Ectodermal cell (in vitro differentiated cells): ENCODE measurements around the gene FRMPD4.

Source experiments
- H3K27ac ChIP-seq: 2 replicates; pipeline ENCODE4 v1.7.0; 2013; ENCODE audit warnings: mild to moderate bottlenecking, low read depth, low read length; ENCODE audit not compliant: insufficient read depth, poor library complexity, severe bottlenecking
- H3K27me3 ChIP-seq: 2 replicates; pipeline ENCODE4 v1.7.0; 2013; ENCODE audit warnings: mild to moderate bottlenecking, low read length; ENCODE audit not compliant: insufficient read depth, control insufficient read depth, poor library complexity, severe bottlenecking
- H3K36me3 ChIP-seq: one replicate; pipeline ENCODE4 v1.7.0; 2013; ENCODE audit warnings: low read length; ENCODE audit not compliant: control insufficient read depth, insufficient read depth
- H3K4me1 ChIP-seq: one replicate; pipeline ENCODE4 v1.7.0; 2013; ENCODE audit warnings: low read length; ENCODE audit not compliant: control insufficient read depth, insufficient read depth
- H3K4me3 ChIP-seq: 2 replicates; pipeline ENCODE4 v1.7.0; 2013; ENCODE audit warnings: low read depth, low read length, control low read depth; ENCODE audit not compliant: insufficient read depth
- H3K9me3 ChIP-seq: 2 replicates; pipeline ENCODE4 v1.7.0; 2013; ENCODE audit warnings: mild to moderate bottlenecking, low read length, moderate library complexity; ENCODE audit not compliant: control insufficient read depth
- WGBS, 2 experiments: methylation state at CpG; one replicate each; pipeline ENCODE4 v1.1.7; 2013; ENCODE audit warnings: missing lambda C conversion rate in 2 of 2; 5-methylcytosine and 5-hydroxymethylcytosine counted together

FRMPD4 gene

DNA sequence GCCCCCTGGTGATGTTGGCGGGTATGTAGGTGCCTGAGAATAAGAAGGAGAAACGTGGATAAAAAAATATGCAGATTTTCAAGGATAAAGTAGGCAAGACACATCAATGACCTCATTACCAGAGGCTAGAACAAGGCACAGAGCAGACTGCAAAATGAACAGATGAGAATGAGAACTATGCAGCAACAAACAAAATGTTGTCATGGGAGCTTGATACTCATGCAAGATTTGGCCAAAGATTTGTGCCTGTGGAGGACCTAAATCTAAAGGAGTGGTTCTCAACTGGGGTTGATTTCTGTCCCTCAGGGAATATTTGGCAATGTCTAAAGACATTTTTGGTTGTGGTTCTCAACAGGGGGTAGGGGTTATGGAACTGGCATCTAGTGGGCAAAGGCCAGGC lies 177.3 kb downstream of the FRMPD4 start:
- no peak overlapping the region for H3K4me3 ChIP-seq
- H3K4me1 ChIP-seq, result no peaks in the 10 kb centered on the region
- 73 to 83% methylated on average over 2 of the region's 2 CpGs for WGBS, 2 experiments
- H3K36me3 ChIP-seq, result no peaks in the 10 kb centered on the region
- no peaks in the 10 kb centered on the region for H3K9me3 ChIP-seq
- no peak overlapping the region for H3K27ac ChIP-seq
- H3K27me3 ChIP-seq, result no peaks in the 10 kb centered on the region

DNA sequence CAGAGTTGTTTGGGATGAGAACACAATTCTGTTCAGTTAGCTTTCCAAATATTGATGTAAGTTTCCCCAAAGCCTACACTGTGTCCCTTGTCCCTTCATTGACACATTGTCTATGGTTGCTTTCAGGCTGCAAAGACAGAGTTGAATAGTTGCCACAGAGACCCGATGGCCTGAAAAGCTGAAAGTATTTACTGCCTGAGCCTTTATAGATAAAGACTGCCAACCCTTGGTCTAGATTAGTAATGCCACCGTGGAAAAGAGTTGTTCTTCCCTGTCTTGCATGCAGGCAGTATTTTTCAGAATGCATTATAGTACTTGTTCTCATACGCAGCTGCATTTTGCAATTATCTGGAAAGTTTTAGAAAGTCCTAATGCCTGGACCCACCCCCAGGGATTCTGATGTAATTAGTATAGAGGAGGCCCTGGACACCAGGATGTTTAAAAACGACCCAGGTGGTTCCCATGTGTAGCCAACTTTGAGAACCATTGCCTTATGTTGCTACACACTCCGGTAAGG lies 180.8 kb downstream of the FRMPD4 start:
- whole genome bisulfite sequencing, 2 experiments, result 71 to 72% methylated on average over 5 of the region's 5 CpGs
- Histone ChIP-seq H3K36me3 (no peaks in the 10 kb centered on the region), H3K4me3 (no peak overlapping the region), H3K27me3 (no peaks in the 10 kb centered on the region), H3K4me1 (no peaks in the 10 kb centered on the region), H3K9me3 (no peaks in the 10 kb centered on the region), H3K27ac (no peak overlapping the region)

DNA sequence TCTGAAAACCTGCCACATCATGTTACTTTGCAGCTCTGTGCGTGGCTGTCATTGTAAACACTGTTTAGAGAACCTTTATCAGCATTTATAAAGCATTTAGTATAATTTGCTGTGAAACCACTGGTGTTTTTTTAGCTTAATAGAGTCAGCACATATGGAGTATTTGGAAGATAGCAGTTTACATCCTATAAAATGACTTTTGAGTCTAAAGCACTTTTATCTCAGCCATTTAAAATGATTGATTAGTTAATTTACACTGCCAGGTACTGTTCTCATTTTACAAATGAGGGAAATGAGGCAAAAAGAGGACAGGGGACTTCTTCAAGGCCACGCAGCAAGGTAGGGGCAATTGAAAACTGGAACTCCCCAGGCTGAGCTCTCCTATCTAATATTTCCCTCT lies 181.7 kb downstream of the FRMPD4 start:
- H3K4me1 ChIP-seq, result no peaks in the 10 kb centered on the region
- no peaks in the 10 kb centered on the region for H3K36me3 ChIP-seq
- WGBS, 2 experiments, result 91 to 100% methylated on average over 1 to 2 of the region's 2 CpGs
- no peaks in the 10 kb centered on the region for H3K27me3 ChIP-seq
- H3K4me3 ChIP-seq, result no peak overlapping the region
- H3K9me3 ChIP-seq, result no peaks in the 10 kb centered on the region
- no peak overlapping the region for H3K27ac ChIP-seq

DNA sequence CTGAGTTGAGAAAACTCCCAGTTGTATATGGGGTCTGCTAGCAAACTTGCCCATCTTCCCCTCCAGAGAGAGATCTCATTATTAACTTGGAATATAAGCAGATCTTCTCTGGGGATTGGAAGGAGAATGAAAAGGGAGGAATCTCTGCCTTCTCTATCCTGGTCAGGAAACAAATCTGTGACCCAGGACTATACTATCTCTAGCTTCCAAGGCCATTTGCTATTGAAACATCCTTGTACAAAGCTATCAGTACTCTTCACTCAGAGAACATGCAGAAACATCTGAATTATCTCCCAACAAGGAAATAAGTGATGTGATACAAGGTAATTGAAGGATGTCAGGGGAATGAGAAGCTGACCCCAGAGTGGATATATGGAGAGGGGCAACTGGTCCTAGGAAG lies 183.8 kb downstream of the FRMPD4 start:
- Histone ChIP-seq H3K27me3 (no peaks in the 10 kb centered on the region), H3K4me3 (no peak overlapping the region), H3K9me3 (no peaks in the 10 kb centered on the region), H3K27ac (no peak overlapping the region), H3K4me1 (no peaks in the 10 kb centered on the region), H3K36me3 (no peaks in the 10 kb centered on the region)

DNA sequence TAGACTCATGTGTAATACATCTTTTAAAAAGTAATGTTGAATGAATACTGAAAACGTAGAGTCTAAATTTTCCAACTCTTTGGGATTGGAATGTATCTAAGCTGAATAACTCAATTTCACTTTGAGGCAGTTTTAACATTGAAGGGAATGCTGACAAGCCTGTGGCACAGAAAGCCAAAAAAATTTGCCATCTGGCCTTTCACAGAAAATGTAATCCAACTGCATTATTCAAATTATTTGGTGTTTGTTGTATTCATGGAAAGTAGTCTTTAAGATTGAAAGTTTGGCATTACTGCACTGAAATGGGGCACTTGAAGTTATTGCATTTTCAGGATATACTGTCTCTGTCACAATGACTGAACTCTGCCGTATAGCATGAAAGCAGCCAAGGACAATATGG lies 186.9 kb downstream of the FRMPD4 start:
- no peaks in the 10 kb centered on the region for H3K27me3 ChIP-seq
- H3K36me3 ChIP-seq, result no peaks in the 10 kb centered on the region
- H3K9me3 ChIP-seq, result no peaks in the 10 kb centered on the region
- no peak overlapping the region for H3K27ac ChIP-seq
- H3K4me1 ChIP-seq, result no peaks in the 10 kb centered on the region
- 63 to 96% methylated on average over 1 to 2 of the region's 2 CpGs for WGBS, 2 experiments
- no peak overlapping the region for H3K4me3 ChIP-seq

DNA sequence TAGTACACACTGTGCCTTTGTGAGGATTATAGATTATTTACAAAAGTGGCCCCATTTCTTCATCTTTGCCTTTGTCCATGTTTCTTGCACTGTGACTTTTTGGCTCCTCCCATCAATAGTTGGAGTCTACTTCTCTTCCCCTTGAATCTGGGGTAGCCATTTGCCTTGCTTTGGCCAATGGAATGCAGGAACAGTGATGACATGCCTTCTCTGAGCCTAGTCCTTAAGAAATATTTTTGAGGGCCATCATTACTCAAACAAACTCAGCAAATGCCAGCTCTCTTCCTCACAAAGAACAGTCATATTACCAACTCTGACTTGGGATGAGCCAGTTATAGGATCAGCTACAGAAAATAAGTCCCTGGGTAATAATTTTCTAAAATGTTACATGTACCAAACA lies 189.6 kb downstream of the FRMPD4 start:
- no peaks in the 10 kb centered on the region for H3K9me3 ChIP-seq
- no peak overlapping the region for H3K27ac ChIP-seq
- H3K4me3 ChIP-seq, result no peak overlapping the region
- no peaks in the 10 kb centered on the region for H3K36me3 ChIP-seq
- no peaks in the 10 kb centered on the region for H3K27me3 ChIP-seq
- no peaks in the 10 kb centered on the region for H3K4me1 ChIP-seq

DNA sequence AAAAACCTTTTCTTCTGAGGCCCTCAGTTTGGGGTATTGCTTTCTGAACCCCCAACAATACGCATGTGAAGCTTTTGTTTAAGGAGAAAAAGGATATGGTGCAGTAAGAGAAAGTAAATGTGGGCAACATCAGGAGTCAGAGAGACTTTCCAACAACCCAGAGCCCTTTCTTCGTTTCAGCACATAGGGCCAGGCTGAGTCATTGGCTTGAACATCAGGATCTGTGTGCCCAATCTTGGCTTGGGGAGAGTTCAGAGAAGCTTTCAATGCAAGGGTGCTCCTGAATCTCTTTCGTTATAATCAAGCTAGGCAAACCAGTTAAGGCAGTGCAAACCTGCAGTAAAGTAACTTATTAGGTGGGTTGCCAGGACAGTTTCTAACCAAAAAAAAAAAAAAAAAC lies 191.2 kb downstream of the FRMPD4 start:
- Histone ChIP-seq H3K4me1 (no peaks in the 10 kb centered on the region), H3K9me3 (no peaks in the 10 kb centered on the region)
- 75 to 90% methylated on average over 2 to 3 of the region's 3 CpGs for WGBS, 2 experiments

DNA sequence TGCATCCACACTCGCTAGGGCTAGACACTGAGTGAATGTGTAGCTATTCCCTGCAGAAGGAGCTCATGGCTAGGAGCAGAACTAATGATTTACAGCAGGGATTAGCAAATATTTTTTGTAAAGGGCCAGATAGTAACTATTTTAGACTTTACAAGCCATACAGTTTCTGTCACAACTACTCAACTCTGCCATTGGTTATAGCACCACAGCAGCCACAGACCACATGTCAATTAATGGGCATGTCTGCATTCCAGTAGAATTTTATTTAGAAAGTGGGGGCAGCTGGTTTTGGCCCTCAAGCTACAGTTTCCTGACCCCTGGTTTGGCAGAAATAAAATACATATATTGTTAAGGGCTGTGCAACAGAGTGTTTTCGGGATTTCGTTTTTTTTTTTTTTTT lies 192.6 kb downstream of the FRMPD4 start:
- no peaks in the 10 kb centered on the region for H3K36me3 ChIP-seq
- H3K27ac ChIP-seq, result no peak overlapping the region
- H3K4me3 ChIP-seq, result no peak overlapping the region
- no peaks in the 10 kb centered on the region for H3K4me1 ChIP-seq
- H3K9me3 ChIP-seq, result no peaks in the 10 kb centered on the region
- no peaks in the 10 kb centered on the region for H3K27me3 ChIP-seq
- 90% methylated on average over 2 of the region's 3 CpGs; no CpG with 5 or more reads in 1 of the 2 experiments for WGBS, 2 experiments

More for the DNA sequence above, 191.2 kb downstream of the FRMPD4 start:
- Histone ChIP-seq H3K4me3 (no peak overlapping the region), H3K36me3 (no peaks in the 10 kb centered on the region), H3K27me3 (no peaks in the 10 kb centered on the region), H3K27ac (no peak overlapping the region)

DNA sequence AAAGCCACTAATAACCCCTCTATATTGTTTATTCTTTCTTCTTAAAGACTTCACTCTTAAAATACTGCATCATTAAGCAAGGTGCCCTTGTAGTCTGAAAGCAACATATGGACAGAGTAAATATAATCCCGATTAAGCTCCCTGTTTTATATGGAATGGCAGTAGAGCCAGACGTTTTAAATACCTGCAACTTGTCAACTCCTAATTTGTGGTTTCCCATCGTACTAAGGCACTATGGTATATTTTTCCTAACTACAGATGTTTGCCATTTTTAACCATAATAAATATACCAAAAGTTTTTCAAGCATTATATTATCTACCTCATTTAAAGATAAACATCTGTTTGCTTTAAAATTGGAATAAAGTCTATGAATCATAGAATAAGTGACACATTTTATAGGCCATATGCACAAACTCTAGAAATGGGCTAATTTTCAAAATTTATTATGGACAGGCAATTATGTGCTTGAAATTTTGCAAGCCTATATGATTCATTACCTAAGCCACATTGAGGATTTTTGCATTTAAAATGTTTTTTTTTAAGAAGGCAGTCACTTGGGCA lies 194.6 kb downstream of the FRMPD4 start:
- no peak overlapping the region for H3K27ac ChIP-seq
- no peaks in the 10 kb centered on the region for H3K4me1 ChIP-seq
- no peaks in the 10 kb centered on the region for H3K36me3 ChIP-seq
- 93 to 95% methylated on average over 3 of the region's 3 CpGs for WGBS, 2 experiments
- no peaks in the 10 kb centered on the region for H3K27me3 ChIP-seq
- H3K4me3 ChIP-seq, result no peak overlapping the region
- H3K9me3 ChIP-seq, result no peaks in the 10 kb centered on the region

DNA sequence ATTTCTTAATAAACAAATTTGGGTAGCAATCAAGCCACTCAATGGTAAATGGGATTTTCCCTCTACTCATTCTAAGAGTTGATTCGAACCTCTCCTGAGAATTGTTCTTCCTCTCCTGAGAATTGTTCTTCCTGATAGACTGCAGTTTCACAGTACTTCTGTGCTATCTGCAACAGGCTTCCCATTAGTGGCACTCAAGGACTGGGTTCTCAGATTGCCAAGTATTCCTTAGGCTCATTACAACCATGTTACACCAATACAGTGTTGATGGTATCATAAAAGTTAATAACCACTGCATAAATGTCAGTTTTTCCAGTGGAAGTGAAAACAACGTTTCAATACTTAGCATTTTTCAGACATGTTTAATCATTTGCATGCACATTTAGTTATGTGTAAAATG lies 201.6 kb downstream of the FRMPD4 start:
- Histone ChIP-seq H3K4me1 (no peaks in the 10 kb centered on the region), H3K9me3 (no peaks in the 10 kb centered on the region)

DNA sequence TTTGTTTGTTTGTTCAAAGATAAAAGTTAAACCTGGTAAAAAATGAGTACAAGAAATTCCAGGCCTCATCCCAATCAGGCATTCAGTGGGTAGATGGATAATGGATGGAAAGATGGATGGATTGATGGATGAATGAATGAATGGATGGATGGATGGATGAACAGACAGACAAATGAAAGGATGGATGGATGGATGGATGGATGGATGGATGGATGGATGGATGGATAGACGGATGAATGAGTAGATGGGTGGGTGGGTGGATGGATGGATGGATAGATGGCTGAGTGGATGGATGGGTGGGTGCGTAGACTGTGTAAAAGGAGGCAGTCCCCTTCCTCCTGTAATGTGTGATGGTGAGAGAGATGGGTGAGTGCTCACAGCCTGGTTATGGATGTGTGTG lies 206.7 kb downstream of the FRMPD4 start:
- no peak overlapping the region for H3K27ac ChIP-seq
- no peaks in the 10 kb centered on the region for H3K9me3 ChIP-seq
- H3K4me1 ChIP-seq, result no peaks in the 10 kb centered on the region
- no peaks in the 10 kb centered on the region for H3K27me3 ChIP-seq
- no peaks in the 10 kb centered on the region for H3K36me3 ChIP-seq
- H3K4me3 ChIP-seq, result no peak overlapping the region
- WGBS, 2 experiments, result 83 to 94% methylated on average over 2 of the region's 2 CpGs

More for the DNA sequence above, 201.6 kb downstream of the FRMPD4 start:
- 89 to 93% methylated on average over 1 of the region's 2 CpGs for WGBS, 2 experiments
- Histone ChIP-seq H3K27me3 (no peaks in the 10 kb centered on the region), H3K4me3 (no peak overlapping the region), H3K36me3 (no peaks in the 10 kb centered on the region), H3K27ac (no peak overlapping the region)
